ENCODE results near the gene PANX2. TPM values are rescaled to one million over a fixed set of nuclear protein-coding genes. Genes with fewer than 3 reads are reported as not detected.
A peak's percentile ranks its signal among the peaks of the same experiment; 100 is the strongest.

Gene PANX2
- total and polyA plus RNA-seq, 9 of the 15 experiments (the other 6 are each of a cell fraction or from before 2014, with no cell fraction given) = 0.01 to 3.9 (median 0.67) TPM; not detected in 1

- H2AFZ ChIP-seq (ENCODE audit: low read depth, low read length) = no peak overlapping the region
- H3K27ac ChIP-seq (ENCODE audit: extremely low read depth, low read depth, low read length) = no peak overlapping the region
- FAIRE-seq (no peak), ATAC-seq (no peak), DNase-seq (ENCODE audit: extremely low read depth in 1 of 4, low spot score in 3 of 4) (no peak)
- intact Hi-C loops (cut with micrococcal nuclease) (no loop called here), in situ Hi-C loops (cut with MboI) (no loop called here)
- POLR2A ChIA-PET = interaction anchor here (0.6 to 1.0 kb wide), 3 partner anchors 13 to 285 kb away, joined by 3 read pairs; no protein-coding TSS in a partner anchor
- CTCF ChIA-PET (ENCODE audit: low intra/inter-chr PET ratio) = no interaction called here
- TF ChIP-seq IFI16 (CRISPR knock-in tag; IDR thresholded peaks at IDR 0.05) = no peak
- no peak for TF ChIP-seq RBM17 (IDR thresholded peaks at IDR 0.05; ENCODE audit: borderline replicate concordance, low read depth, low read length)
- no peak for TF ChIP-seq ERF (CRISPR knock-in tag; IDR thresholded peaks at IDR 0.05)
- TF ChIP-seq MXI1 (IDR thresholded peaks at IDR 0.05; ENCODE audit: low read depth, low read length) = no peak
- no peak for TF ChIP-seq ZNF253 (CRISPR knock-in tag; conservative IDR thresholded peaks at IDR 0.05)
- TF ChIP-seq SLC30A9 (CRISPR knock-in tag; IDR thresholded peaks at IDR 0.05) = no peak
- TF ChIP-seq SNRNP70 (optimal IDR thresholded peaks at IDR 0.05; ENCODE audit: low read depth, low read length) = no peak
- TF ChIP-seq ZMIZ1 (IDR thresholded peaks at IDR 0.05; ENCODE audit: low read depth in 2 of 2, low read length in 2 of 2) = no peak
- TF ChIP-seq ZNF507 (tag; conservative IDR thresholded peaks at IDR 0.05) = no peak
- peak; percentile 58 for TF ChIP-seq POLR2G (IDR thresholded peaks at IDR 0.05; ENCODE audit: low read depth, low read length)
- TF ChIP-seq NFIC (IDR thresholded peaks at IDR 0.05) = peak; percentile 74
- no peak for TF ChIP-seq EP400 (IDR thresholded peaks at IDR 0.05)
- no peak for TF ChIP-seq ZNF449 (CRISPR knock-in tag; IDR thresholded peaks at IDR 0.05)
- no peak for TF ChIP-seq FOXJ2 (tag; IDR thresholded peaks at IDR 0.05)
- no peak for TF ChIP-seq ZNF785 (CRISPR knock-in tag; IDR thresholded peaks at IDR 0.05)
- H3K9me1 ChIP-seq (ENCODE audit: control insufficient read depth, insufficient read depth, low read length) = no peaks in the 10 kb centered on the region
- H3K4me2 ChIP-seq (ENCODE audit: insufficient read depth, low read length) = no peak overlapping the region
- peaks cover 0 to 32% of the 10 kb centered on the region in 2 experiments; a peak in 3 of 5 replicates for H3K4me1 ChIP-seq (replicated peaks in 1 of 2; ENCODE audit: control insufficient read depth in 2 of 2, insufficient read depth in 2 of 2, low read length in 2 of 2)
- 0 out of 2 replicates have a peak, but pooled peaks cover 3% of the 10 kb centered on the region for H3K9me3 ChIP-seq (replicated peaks; ENCODE audit: control insufficient read depth, insufficient read depth, low read depth, low read length)
- WGBS (ENCODE audit: insufficient coverage, low coverage, missing lambda C conversion rate) = 95% methylated on average over 6 of the region's 17 CpGs
- no peak overlapping the region for H3K9ac ChIP-seq (ENCODE audit: insufficient read depth in 1 of 2, low read depth in 2 of 2, low read length in 2 of 2)
- peaks cover 13% of the 10 kb centered on the region; the same call in 2 of the 3 replicates for H3K79me2 ChIP-seq (ENCODE audit: control insufficient read depth, insufficient read depth, low read length)
- H3K4me3 ChIP-seq = no peak overlapping the region
- 0 out of 2 replicates have a peak, but pooled peaks cover under 1% of the 10 kb centered on the region for H4K20me1 ChIP-seq (replicated peaks; ENCODE audit: control insufficient read depth, insufficient read depth, low read length)
- BruUV-seq (replicated peaks) = no TSS peak
- peaks cover 84% of the 10 kb centered on the region for H3K36me3 ChIP-seq (ENCODE audit: control insufficient read depth, insufficient read depth, low read length)
- no peaks in the 10 kb centered on the region for H3K27me3 ChIP-seq (ENCODE audit: control insufficient read depth in 2 of 2, insufficient read depth in 2 of 2, low read length in 2 of 2)
These were observed 44.9 kb downstream of the PANX2 start for GRCh38 chr22:50215297-50216054.
